Measurements from ENCODE around the gene ELAVL3.

DNA sequence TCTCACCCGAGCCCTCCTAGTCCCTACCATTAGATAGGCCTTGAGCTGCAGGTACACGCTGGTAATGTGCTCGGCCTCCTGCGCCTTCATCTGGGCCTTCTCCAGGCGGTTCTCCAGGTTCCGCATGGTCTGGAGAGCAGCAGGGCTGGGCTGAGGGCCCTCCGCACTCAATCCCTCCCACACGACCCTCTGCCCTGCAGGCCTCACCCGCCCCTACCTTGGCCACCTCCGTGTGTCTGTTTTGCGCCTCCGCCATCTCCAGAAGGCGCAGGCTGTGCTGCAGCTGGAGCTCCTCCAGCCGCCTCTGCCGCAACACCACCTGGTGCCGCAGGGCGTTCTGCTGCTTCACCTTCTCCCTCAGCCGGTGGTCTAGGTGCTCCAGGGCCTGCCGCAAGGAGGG is 54.2 kb downstream of the ELAVL3 start:
- no peak for TF ChIP-seq POLR2A (IDR thresholded peaks at IDR 0.05)
- TF ChIP-seq, protein P1, sequence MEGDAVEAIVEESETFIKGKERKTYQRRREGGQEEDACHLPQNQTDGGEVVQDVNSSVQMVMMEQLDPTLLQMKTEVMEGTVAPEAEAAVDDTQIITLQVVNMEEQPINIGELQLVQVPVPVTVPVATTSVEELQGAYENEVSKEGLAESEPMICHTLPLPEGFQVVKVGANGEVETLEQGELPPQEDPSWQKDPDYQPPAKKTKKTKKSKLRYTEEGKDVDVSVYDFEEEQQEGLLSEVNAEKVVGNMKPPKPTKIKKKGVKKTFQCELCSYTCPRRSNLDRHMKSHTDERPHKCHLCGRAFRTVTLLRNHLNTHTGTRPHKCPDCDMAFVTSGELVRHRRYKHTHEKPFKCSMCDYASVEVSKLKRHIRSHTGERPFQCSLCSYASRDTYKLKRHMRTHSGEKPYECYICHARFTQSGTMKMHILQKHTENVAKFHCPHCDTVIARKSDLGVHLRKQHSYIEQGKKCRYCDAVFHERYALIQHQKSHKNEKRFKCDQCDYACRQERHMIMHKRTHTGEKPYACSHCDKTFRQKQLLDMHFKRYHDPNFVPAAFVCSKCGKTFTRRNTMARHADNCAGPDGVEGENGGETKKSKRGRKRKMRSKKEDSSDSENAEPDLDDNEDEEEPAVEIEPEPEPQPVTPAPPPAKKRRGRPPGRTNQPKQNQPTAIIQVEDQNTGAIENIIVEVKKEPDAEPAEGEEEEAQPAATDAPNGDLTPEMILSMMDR (IDR thresholded peaks at IDR 0.05) = no peak
